Natural killer cell (primary cell): ENCODE data around the gene ATMIN. TPM values are rescaled to one million over a fixed set of nuclear protein-coding genes. Genes with fewer than 3 reads are reported as not detected.

ENCODE experiments used
- ATAC-seq, 3 donors: fragments of 150-1000 bp in 2 of 3; fragments of 200-7000 bp in 1 of 3; cut with Tn5 transposase; 1 replicate in 1 of 3; 2 replicates in 2 of 3; pipeline ENCODE4 v1.10.0; 2021; ENCODE audit warnings: mild to moderate bottlenecking in 2 of 3, moderate library complexity in 2 of 3
- DNase-seq, 2 donors: peaks; one replicate each; pipeline versions ENCODE4 v3.0.0 to v3.0.0-alpha.2; 2013 to 2021; ENCODE audit warnings: mixed read lengths in 1 of 2
- H3K27ac ChIP-seq: one replicate; pipeline ENCODE4 v1.5.1; 2013; ENCODE audit warnings: mild to moderate bottlenecking, low read length
- H3K27me3 ChIP-seq: one replicate; pipeline ENCODE4 v1.6.1; 2013; ENCODE audit warnings: low read length; ENCODE audit not compliant: control insufficient read depth, insufficient read depth
- H3K36me3 ChIP-seq: one replicate; pipeline ENCODE4 v1.6.1; 2013; ENCODE audit warnings: low read length; ENCODE audit not compliant: control insufficient read depth, insufficient read depth
- H3K4me1 ChIP-seq: one replicate; pipeline ENCODE4 v1.6.1; 2013; ENCODE audit warnings: low read length; ENCODE audit not compliant: control insufficient read depth, insufficient read depth
- H3K4me3 ChIP-seq: one replicate; pipeline ENCODE4 v1.5.1; 2013; ENCODE audit warnings: low read length
- H3K9me3 ChIP-seq: one replicate; pipeline ENCODE4 v1.6.1; 2013; ENCODE audit warnings: low read length; ENCODE audit not compliant: control insufficient read depth, insufficient read depth
- H3K27ac Mint-ChIP-seq, 2 donors: one replicate each; pipeline ENCODE4 v1.8.0; 2022; ENCODE audit warnings: mild to moderate bottlenecking in 2 of 2, mixed read lengths in 2 of 2, moderate library complexity in 1 of 2
- H3K27me3 Mint-ChIP-seq, 2 donors: one replicate each; pipeline ENCODE4 v1.8.0; 2022; ENCODE audit warnings: low read depth in 2 of 2, mixed read lengths in 2 of 2
- H3K36me3 Mint-ChIP-seq: one replicate; pipeline ENCODE4 v1.8.0; 2022; ENCODE audit warnings: mixed read lengths
- H3K4me1 Mint-ChIP-seq, 2 donors: one replicate each; pipeline ENCODE4 v1.8.0; 2022; ENCODE audit warnings: mixed read lengths in 2 of 2
- H3K4me3 Mint-ChIP-seq: one replicate; pipeline ENCODE4 v1.8.0; 2022; ENCODE audit warnings: mild to moderate bottlenecking, moderate library complexity, mixed read lengths
- H3K9me3 Mint-ChIP-seq, 2 donors: one replicate each; pipeline ENCODE4 v1.8.0; 2022; ENCODE audit warnings: mixed read lengths in 2 of 2
- WGBS: methylation state at CpG from one replicate; pipeline ENCODE4 v1.1.7; 2013; ENCODE audit warnings: missing lambda C conversion rate; ENCODE audit not compliant: insufficient coverage; 5-methylcytosine and 5-hydroxymethylcytosine counted together
- intact Hi-C: fragments of 100-400 bp; cut with micrococcal nuclease; formaldehyde crosslinking; loops from one replicate; pipeline ENCODE4 v1.14.2; 2022
- total RNA-seq, 4 donors: library from RNA; stranded (reverse); fragments of 120-200 nt in 1 of 4; gene quantifications; one replicate each; pipeline versions ENCODE4 v1.2.3 to v1.2.4, GENCODE V29; 2013 to 2022
- TF ChIP-seq, protein P1 (sequence below): fragments of 200-600 bp; IDR thresholded peaks from one replicate; pipeline ENCODE4 v1.8.0; 2022; ENCODE audit warnings: antibody characterized with exemption

Gene ATMIN
- total RNA-seq, 3 donors from 2014 or later (not counting 1 experiment from before 2014, with no cell fraction given) = 35.3 to 51.8 (median 39.9) TPM

DNA sequence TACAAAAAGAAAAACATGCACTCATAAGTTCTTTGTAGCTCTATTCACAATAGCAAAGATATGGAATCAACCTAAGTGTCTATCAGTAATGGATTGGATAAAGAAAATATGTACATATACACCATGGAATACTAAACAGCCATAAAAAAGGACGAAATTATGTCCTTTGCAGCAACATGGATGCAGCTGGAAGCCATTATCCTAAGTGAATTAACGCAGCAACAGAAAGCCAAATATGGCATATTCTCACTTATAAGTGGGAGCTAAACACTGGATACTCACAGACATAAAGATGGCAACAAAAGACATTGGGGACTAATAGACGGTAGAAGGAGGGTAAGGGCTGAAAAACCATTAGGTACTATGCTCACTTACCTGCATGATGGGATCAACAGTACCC, 34.8 kb upstream of the ATMIN start:
- Histone ChIP-seq H3K36me3 (no peaks in the 10 kb centered on the region), H3K9me3 (no peaks in the 10 kb centered on the region), H3K27ac (no peak overlapping the region), H3K4me3 (no peak overlapping the region), H3K4me1 (peaks cover 23% of the 10 kb centered on the region), H3K27me3 (no peaks in the 10 kb centered on the region)
- no peaks in the 10 kb centered on the region for H3K36me3 Mint-ChIP-seq
- no peak overlapping the region for H3K4me3 Mint-ChIP-seq
- intact Hi-C loops = no loop called here
- no peak for DNase-seq
- no peak for ATAC-seq
- H3K27ac Mint-ChIP-seq = no peak overlapping the region
- H3K27me3 Mint-ChIP-seq = no peaks in the 10 kb centered on the region
- H3K4me1 Mint-ChIP-seq = peaks cover 52 to 58% of the 10 kb centered on the region in 2 donors
- WGBS = 100% methylated on average over 3 of the region's 3 CpGs
- TF ChIP-seq, protein P1, sequence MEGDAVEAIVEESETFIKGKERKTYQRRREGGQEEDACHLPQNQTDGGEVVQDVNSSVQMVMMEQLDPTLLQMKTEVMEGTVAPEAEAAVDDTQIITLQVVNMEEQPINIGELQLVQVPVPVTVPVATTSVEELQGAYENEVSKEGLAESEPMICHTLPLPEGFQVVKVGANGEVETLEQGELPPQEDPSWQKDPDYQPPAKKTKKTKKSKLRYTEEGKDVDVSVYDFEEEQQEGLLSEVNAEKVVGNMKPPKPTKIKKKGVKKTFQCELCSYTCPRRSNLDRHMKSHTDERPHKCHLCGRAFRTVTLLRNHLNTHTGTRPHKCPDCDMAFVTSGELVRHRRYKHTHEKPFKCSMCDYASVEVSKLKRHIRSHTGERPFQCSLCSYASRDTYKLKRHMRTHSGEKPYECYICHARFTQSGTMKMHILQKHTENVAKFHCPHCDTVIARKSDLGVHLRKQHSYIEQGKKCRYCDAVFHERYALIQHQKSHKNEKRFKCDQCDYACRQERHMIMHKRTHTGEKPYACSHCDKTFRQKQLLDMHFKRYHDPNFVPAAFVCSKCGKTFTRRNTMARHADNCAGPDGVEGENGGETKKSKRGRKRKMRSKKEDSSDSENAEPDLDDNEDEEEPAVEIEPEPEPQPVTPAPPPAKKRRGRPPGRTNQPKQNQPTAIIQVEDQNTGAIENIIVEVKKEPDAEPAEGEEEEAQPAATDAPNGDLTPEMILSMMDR = no peak
- no peaks in the 10 kb centered on the region for H3K9me3 Mint-ChIP-seq

DNA sequence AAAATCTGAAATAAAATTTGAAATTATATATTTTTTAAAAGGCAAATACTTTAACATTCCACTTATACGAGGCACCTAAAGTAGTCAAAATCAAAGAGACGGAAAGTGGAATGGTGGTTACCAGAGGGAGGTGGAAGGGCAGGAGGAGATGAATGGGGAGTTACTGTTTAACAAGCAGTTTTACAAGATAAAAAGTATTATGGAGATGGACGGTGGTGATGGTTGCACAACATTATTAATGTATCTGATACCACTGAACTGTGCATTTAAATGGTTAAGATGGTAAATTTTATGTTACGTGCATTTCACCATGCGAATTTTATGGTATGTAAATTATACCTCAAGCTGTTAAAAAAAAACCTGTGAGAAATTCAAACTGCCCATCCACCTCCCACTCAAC, 34.3 kb upstream of the ATMIN start:
- Mint-ChIP-seq H3K36me3 (no peaks in the 10 kb centered on the region), H3K9me3 (no peaks in the 10 kb centered on the region), H3K4me1 (peaks cover 56 to 62% of the 10 kb centered on the region in 2 donors), H3K27me3 (no peaks in the 10 kb centered on the region), H3K4me3 (no peak overlapping the region), H3K27ac (no peak overlapping the region)
- TF ChIP-seq, protein P1 = no peak
- DNase-seq (no peak), ATAC-seq (no peak)
- Histone ChIP-seq H3K36me3 (no peaks in the 10 kb centered on the region), H3K4me1 (peaks cover 26% of the 10 kb centered on the region), H3K27me3 (no peaks in the 10 kb centered on the region), H3K4me3 (no peak overlapping the region), H3K9me3 (no peaks in the 10 kb centered on the region), H3K27ac (no peak overlapping the region)
- 84% methylated on average over 3 of the region's 5 CpGs for WGBS
- intact Hi-C loops = no loop called here

DNA sequence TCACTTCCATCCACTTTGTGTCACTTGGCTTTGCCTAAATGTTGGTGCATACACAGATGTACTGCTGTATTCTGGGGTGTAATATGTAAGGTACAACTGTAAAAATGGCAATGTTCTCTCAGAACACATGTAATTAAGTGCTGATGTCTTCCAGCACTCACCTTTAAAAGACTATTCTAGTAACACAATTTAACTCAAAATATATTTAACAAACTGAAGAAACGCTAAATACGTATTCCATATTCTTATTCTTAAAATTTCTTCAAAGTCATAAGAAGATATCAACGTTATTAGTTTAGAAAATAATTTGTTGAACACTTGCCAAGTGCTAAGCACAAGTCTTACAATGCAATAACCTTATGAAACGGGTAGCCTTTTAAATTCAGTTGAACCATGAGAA, 32.6 kb upstream of the ATMIN start:
- no peaks in the 10 kb centered on the region for H3K9me3 ChIP-seq
- H3K9me3 Mint-ChIP-seq = no peaks in the 10 kb centered on the region
- H3K4me3 Mint-ChIP-seq = peak overlapping the region; percentile 90
- peak overlapping the region; percentile 21 for H3K27ac ChIP-seq
- no peaks in the 10 kb centered on the region for H3K27me3 Mint-ChIP-seq
- no peak for ATAC-seq
- H3K4me3 ChIP-seq = no peak overlapping the region
- peaks cover 28% of the 10 kb centered on the region for H3K4me1 ChIP-seq
- H3K27ac Mint-ChIP-seq = peak overlapping the region; percentile 81 to 99
- H3K27me3 ChIP-seq = no peaks in the 10 kb centered on the region
- H3K36me3 Mint-ChIP-seq = no peaks in the 10 kb centered on the region
- intact Hi-C loops = no loop called here
- WGBS = 87% methylated on average over 4 of the region's 4 CpGs
- no peak for DNase-seq
- H3K4me1 Mint-ChIP-seq = peaks cover 48 to 62% of the 10 kb centered on the region in 2 donors
- no peaks in the 10 kb centered on the region for H3K36me3 ChIP-seq
- TF ChIP-seq, protein P1 = no peak
